ENCODE results near the gene SLC5A2.
"Not testable (repeated sequence)": the region's sequence is repeated elsewhere in the genome, so short reads cannot be mapped to it uniquely, and the experiment has no call there.

- TF ChIP-seq CTCF (conservative IDR thresholded peaks at IDR 0.05 in 1 of 2, IDR thresholded peaks at IDR 0.05 in 1 of 2; ENCODE audit: low read depth in 1 of 2, low read length in 2 of 2); EZH2 (IDR thresholded peaks at IDR 0.05; ENCODE audit: low read length, missing control alignments): not testable (repeated sequence)
These were observed 1.1 kb downstream of the SLC5A2 start for GRCh38 chr16:31484048-31484447.
